Activated CD4-positive, CD25-positive, alpha-beta regulatory T cell treated with anti-CD3 and anti-CD28 coated beads, Interleukin-2, amount 50 U/mL, for 72 hours (primary cell): ENCODE results near the gene LRPAP1.
"Not testable (repeated sequence)": the region's sequence is repeated elsewhere in the genome, so short reads cannot be mapped to it uniquely, and the experiment has no call there.

ENCODE experiments used
- DNase-seq: peaks from one replicate; pipeline ENCODE4 v3.0.0; 2021

LRPAP1 gene

GRCh38 chr4:3559381-3560290 is 27.4 kb upstream of the LRPAP1 start:
- not testable (repeated sequence) for DNase-seq

- DNase-seq: not testable (repeated sequence)
Measured at GRCh38 chr4:3558514-3558836, 26.3 kb upstream of the LRPAP1 start.

- not testable (repeated sequence) for DNase-seq
Measured at GRCh38 chr4:3557676-3558513, 25.7 kb upstream of the LRPAP1 start.

- not testable (repeated sequence) for DNase-seq
Measured at GRCh38 chr4:3557088-3557492, 24.9 kb upstream of the LRPAP1 start.

GRCh38 chr4:3556244-3556867 is 24.1 kb upstream of the LRPAP1 start:
- not testable (repeated sequence) for DNase-seq

- not testable (repeated sequence) for DNase-seq
Measured at GRCh38 chr4:3555459-3556070, 23.3 kb upstream of the LRPAP1 start.

- DNase-seq: not testable (repeated sequence)
Measured at GRCh38 chr4:3551366-3551765, 19.1 kb upstream of the LRPAP1 start.

GRCh38 chr4:3550792-3551325 is 18.6 kb upstream of the LRPAP1 start:
- DNase-seq: not testable (repeated sequence)

- DNase-seq: not testable (repeated sequence)
Measured at GRCh38 chr4:3550041-3550440, 17.8 kb upstream of the LRPAP1 start.

- DNase-seq: not testable (repeated sequence)
Measured at GRCh38 chr4:3549694-3550001, 17.4 kb upstream of the LRPAP1 start.

- not testable (repeated sequence) for DNase-seq
Measured at GRCh38 chr4:3548991-3549693, 16.9 kb upstream of the LRPAP1 start.

GRCh38 chr4:3546721-3547120 is 14.5 kb upstream of the LRPAP1 start:
- DNase-seq: not testable (repeated sequence)

- not testable (repeated sequence) for DNase-seq
Measured at GRCh38 chr4:3545351-3545750, 13.1 kb upstream of the LRPAP1 start.

- DNase-seq: not testable (repeated sequence)
Measured at GRCh38 chr4:3544259-3545025, 12.2 kb upstream of the LRPAP1 start.

GRCh38 chr4:3543415-3543814 is 11.2 kb upstream of the LRPAP1 start:
- not testable (repeated sequence) for DNase-seq

- not testable (repeated sequence) for DNase-seq
Measured at GRCh38 chr4:3538906-3539305, 6.7 kb upstream of the LRPAP1 start.

- not testable (repeated sequence) for DNase-seq
Measured at GRCh38 chr4:3535812-3536211, 3.6 kb upstream of the LRPAP1 start.

- DNase-seq: no peak
Measured at GRCh38 chr4:3533423-3533820, 1.2 kb upstream of the LRPAP1 start.

- no peak for DNase-seq
Measured at GRCh38 chr4:3532751-3533422, 665 bp upstream of the LRPAP1 start.

GRCh38 chr4:3531318-3531878 is 824 bp downstream of the LRPAP1 start:
- no peak for DNase-seq
